Putamen (tissue), 1 donor: ENCODE data around the gene MYCBPAP.

Experiments
- DNase-seq: peaks from one replicate; pipeline ENCODE4 v3.0.0-alpha.2; 2016; ENCODE audit warnings: low spot score

MYCBPAP gene

GRCh38 chr17:50518384-50519023, 10.3 kb downstream of the MYCBPAP start:
- no peak for DNase-seq

- DNase-seq = no peak
Observed at GRCh38 chr17:50519141-50519834, 11.0 kb downstream of the MYCBPAP start.

GRCh38 chr17:50520483-50520882, 12.2 kb downstream of the MYCBPAP start:
- DNase-seq = no peak

- no peak for DNase-seq
Observed at GRCh38 chr17:50521514-50521913, 13.3 kb downstream of the MYCBPAP start.

GRCh38 chr17:50522766-50523165, 14.5 kb downstream of the MYCBPAP start:
- no peak for DNase-seq

GRCh38 chr17:50523208-50523607, 15.0 kb downstream of the MYCBPAP start:
- no peak for DNase-seq

GRCh38 chr17:50524838-50525237, 16.6 kb downstream of the MYCBPAP start:
- no peak for DNase-seq

- no peak for DNase-seq
Observed at GRCh38 chr17:50527155-50527762, 19.0 kb downstream of the MYCBPAP start.

GRCh38 chr17:50527949-50528474, 19.8 kb downstream of the MYCBPAP start:
- DNase-seq = no peak

GRCh38 chr17:50529849-50530248, 21.6 kb downstream of the MYCBPAP start:
- DNase-seq = no peak

- no peak for DNase-seq
Observed at GRCh38 chr17:50531428-50532025, 23.3 kb downstream of the MYCBPAP start.

GRCh38 chr17:50532452-50533024, 24.3 kb downstream of the MYCBPAP start, which contains the start of gene EPN3:
TSS of gene EPN3 (plus strand) at chr17:50532735. CDS start at chr17:50536557, 3,822 bp downstream.
- DNase-seq = no peak

GRCh38 chr17:50533185-50533584, 24.9 kb downstream of the MYCBPAP start:
- no peak for DNase-seq

- no peak for DNase-seq
Observed at GRCh38 chr17:50533720-50534148, 25.5 kb downstream of the MYCBPAP start.

GRCh38 chr17:50534222-50534978, 26.2 kb downstream of the MYCBPAP start:
- no peak for DNase-seq

- no peak for DNase-seq
Observed at GRCh38 chr17:50534979-50535326, 26.7 kb downstream of the MYCBPAP start.

GRCh38 chr17:50535407-50535806, 27.2 kb downstream of the MYCBPAP start:
- no peak for DNase-seq

GRCh38 chr17:50536683-50537646, 28.7 kb downstream of the MYCBPAP start:
- no peak for DNase-seq

- DNase-seq = no peak
Observed at GRCh38 chr17:50537721-50538548, 29.7 kb downstream of the MYCBPAP start.
